GM20000 (cell line): ENCODE results near the gene RANBP3.
A peak's percentile ranks its signal among the peaks of the same experiment; 100 is the strongest.
"Not testable (repeated sequence)": the region's sequence is repeated elsewhere in the genome, so short reads cannot be mapped to it uniquely, and the experiment has no call there.

Experiments used
- DNase-seq: peaks from one replicate; pipeline ENCODE4 v3.0.0; 2012; ENCODE audit warnings: low spot score
- CTCF ChIP-seq: IDR thresholded peaks from 2 replicates; pipeline ENCODE4 v1.5.1; 2012; ENCODE audit warnings: mild to moderate bottlenecking, control low read depth; ENCODE audit errors: extremely low read depth, missing control alignments

The RANBP3 gene

GRCh38 chr19:5967994-5968430, 9.9 kb downstream of the RANBP3 start:
- TF ChIP-seq CTCF, result peak; percentile 70
- peak; percentile 82 for DNase-seq

- TF ChIP-seq CTCF, result no peak
- no peak for DNase-seq
Observed at GRCh38 chr19:5967571-5967970, 10.4 kb downstream of the RANBP3 start.

GRCh38 chr19:5966941-5967340, 11.0 kb downstream of the RANBP3 start:
- no peak for DNase-seq
- no peak for TF ChIP-seq CTCF

GRCh38 chr19:5966215-5966614, 11.7 kb downstream of the RANBP3 start:
- no peak for DNase-seq
- no peak for TF ChIP-seq CTCF

GRCh38 chr19:5964816-5965565, 12.9 kb downstream of the RANBP3 start:
- DNase-seq, result no peak
- TF ChIP-seq CTCF, result no peak

- no peak for TF ChIP-seq CTCF
- no peak for DNase-seq
Observed at GRCh38 chr19:5963855-5964254, 14.1 kb downstream of the RANBP3 start.

- DNase-seq, result not testable (repeated sequence)
Observed at GRCh38 chr19:5963259-5963658, 14.7 kb downstream of the RANBP3 start.
